22Rv1 (cell line): Measurements from ENCODE around the gene BICRA.

Experiments used
- CTCF ChIP-seq: fragments of 450-650 bp; IDR thresholded peaks from 2 replicates; pipeline ENCODE4 v1.5.1; 2017; ENCODE audit warnings: mild to moderate bottlenecking
- ZFX ChIP-seq: fragments of 450-650 bp; IDR thresholded peaks from 2 replicates; pipeline ENCODE4 v1.6.1; 2017; ENCODE audit warnings: antibody characterized with exemption, borderline replicate concordance

- TF ChIP-seq CTCF (no peak), ZFX (no peak)
Measured at GRCh38 chr19:47644199-47644598, 35.3 kb downstream of the BICRA start.
